HG02571 (cell line): Measurements from ENCODE around the gene LIMA1.
"Not testable (repeated sequence)": the region's sequence is repeated elsewhere in the genome, so short reads cannot be mapped to it uniquely, and the experiment has no call there.

Experiments
- ATAC-seq: cut with Tn5 transposase; IDR thresholded peaks from one replicate; pipeline ENCODE4 v1.9.1; 2021; ENCODE audit warnings: mild to moderate bottlenecking, moderate library complexity; ENCODE audit not compliant: unreplicated experiment

Gene LIMA1

DNA sequence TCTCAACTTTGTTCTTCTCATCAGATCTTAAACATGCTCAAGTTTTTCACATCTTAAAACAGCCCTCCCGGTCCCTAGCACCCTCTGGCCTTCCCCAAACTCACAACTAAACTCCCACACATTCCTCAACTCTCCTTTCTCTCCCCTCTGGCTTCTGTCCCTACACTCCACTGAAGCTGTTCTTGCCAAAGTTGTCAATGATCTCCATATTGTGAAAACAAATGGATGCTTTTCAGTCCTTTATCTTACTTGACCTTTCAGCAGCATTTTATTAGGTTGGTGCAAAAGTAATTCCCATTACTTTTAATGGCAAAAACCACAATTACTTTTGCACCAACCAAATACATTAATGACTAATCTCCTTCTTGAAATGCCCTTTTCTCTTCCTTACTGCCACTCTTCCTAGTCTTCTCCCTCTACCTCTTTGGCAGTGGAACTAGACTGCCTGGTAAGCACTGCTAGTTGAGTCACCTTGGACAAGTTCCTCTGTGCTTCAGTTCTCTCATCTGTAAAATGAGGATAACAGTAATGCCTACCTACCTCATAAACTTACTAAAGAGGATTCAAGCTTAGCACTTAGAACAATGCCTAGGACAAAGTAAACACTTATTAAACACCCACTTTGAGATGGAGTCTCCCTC, 132.2 kb downstream of the LIMA1 start:
- no peak for ATAC-seq

DNA sequence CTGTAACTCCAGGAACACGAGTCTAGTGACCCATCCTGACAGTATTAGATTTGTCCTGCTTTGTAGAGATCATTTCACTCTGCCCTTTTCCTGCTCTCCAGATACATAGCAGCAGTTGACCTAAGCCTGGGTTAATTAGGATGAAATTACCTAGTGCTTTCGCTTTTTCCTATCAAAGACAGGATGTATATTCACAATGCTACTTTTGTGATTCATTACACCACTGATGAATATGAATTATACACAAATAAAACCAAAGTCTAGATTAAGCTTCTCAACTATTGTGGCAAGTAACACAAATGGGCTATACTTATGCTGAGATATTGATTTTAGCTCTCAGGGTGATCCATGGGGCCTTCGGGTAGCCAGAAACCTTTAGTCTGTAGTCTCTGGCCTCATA, 134.0 kb downstream of the LIMA1 start:
- no peak for ATAC-seq

DNA sequence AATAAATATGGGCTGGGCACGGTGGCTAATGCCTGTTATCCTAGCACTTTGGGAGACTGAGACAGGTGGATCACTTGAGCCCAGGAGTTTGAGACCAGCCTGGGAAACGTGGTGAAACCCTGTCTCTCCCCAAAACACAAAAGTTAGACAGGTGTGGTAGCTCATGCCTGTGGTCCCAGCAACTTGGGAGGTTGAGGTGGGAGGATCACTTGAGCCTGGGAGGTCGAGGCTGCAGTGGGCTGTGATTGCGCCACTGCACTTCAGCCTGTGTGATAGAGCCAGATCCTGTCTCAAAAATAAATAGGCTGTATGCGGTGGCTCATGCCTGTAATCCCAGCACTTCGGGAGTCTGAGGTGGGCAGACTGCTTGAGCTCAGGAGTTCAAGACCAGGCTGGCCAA, 135.3 kb downstream of the LIMA1 start:
- ATAC-seq, result not testable (repeated sequence)

DNA sequence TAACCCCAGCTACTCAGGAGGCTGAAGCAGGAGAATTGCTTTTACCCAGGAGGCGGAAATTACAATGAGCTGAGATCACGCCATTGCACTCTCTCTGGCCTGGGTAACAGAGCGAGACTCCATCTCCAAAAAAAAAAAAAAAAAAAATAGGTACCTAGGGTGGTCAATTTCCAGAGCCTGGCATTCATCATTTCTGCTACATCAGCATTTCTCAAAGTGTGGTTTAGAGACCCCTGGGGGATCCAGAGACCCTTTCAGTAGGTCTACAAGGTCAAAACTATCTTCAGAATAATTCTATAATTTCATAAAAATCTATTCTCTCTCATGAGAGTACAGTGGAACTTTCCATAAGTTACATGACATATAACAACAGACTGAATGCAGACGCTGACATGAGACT, 136.0 kb downstream of the LIMA1 start:
- ATAC-seq, result no peak

DNA sequence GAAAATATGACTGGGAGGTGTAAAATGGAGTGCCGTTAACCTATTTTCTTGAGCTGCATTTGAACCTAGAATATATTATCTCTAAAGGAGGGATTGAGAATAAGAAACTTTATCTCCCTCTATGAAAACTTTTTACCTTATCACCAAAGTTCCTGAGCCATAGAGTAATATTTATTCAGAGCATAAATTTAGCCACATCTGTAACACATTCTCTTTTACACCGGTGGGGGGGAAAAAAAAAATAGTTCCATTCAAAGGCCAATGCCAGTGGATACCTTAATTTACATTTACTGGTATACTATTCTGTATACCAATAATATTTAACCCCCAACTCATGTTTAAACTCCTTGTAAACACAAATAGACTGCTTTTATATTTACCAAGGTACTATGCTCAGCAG, 137.9 kb downstream of the LIMA1 start:
- no peak for ATAC-seq

DNA sequence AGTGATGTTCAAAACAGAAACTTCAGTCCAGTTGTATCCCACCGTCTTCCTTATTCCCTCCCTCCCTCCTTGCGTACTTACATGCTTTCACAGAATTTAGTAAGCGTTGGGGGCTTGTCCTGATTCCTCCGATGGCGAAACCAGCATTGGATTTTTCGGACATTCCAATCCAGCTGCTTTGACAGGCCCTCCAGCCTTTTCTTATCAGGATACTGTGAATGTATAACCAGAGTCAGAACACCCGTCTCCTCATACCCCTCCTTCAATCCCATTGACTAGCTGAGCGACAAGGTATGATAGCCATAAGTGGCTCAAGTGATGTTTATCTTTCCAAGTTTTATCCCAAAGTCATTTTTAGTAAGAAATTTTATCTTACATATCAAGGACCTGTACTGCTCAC, 140.3 kb downstream of the LIMA1 start:
- ATAC-seq, result no peak

DNA sequence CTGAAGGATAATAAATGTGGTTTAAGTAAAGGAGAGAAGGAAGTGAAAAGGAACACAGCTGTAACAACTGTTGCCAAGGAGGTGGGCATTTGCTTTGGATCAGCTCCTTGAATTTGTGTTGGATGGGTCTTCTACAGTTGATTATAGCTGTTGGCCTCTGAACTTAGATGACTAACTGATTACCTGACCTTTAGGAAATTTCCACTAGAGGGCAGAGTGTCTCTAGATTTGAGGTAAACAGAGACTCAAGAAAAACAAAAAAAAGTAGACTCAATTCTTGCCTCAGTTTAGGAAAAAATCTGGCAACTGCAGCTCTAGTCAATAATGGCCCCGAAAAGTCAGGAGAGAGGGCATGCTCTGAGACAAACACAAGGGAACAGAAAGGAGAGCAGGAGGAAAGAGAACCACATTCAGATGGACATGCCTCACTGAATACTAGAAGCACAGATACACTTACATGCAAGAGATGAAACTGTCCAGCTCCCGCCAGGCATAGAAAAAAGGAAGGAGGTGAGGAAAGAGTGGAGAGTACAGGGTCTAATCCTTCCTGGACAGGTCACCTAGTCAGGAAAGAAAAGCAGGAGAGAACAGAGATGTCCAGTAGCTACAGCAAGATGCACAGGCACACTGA, 150.7 kb downstream of the LIMA1 start:
- ATAC-seq, result no peak

DNA sequence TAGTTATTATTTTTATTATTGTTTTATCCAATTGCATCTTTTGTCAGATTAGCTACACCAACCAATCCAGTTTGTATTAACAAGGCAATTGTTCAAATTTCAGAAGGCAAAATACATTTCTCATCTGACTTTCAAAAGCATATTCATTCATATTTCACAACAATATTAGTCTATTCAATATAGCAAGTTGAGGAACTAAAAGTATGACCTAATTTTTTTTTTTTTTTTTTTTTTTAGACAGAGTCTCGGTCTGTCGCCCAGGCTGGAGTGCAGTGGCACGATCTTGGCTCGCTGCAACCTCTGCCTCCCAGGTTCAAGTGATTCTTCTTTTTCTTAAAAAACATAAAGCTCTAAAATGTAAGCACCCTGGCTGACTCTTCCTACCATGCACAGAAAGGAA, 154.0 kb downstream of the LIMA1 start:
- no peak for ATAC-seq

DNA sequence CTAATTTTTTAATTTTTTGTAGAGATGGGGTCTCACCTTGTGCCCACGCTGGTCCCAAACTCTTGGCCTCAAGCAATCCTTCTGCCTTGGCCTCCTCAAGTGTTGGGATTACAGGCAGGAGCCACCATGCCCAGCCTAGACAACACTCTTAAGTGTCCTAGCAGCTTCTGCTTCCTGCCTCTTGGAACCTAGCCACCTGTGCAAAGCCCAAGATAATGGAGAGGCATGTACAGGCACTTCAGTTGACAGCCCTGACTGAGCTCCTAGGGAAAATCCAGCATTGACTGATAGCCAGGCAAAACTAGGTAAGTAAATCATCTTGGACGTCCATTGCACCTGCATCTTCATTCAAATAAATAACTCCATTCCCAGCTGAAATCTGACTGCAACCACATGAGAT, 155.8 kb downstream of the LIMA1 start:
- no peak for ATAC-seq
